GM11168 (cell line): ENCODE data around the gene PMM2.

Experiments
- in situ Hi-C: fragments of 300-500 bp; cut with MboI; formaldehyde crosslinking; loops from one replicate; pipeline ENCODE4 v1.12.0; 2022; ENCODE audit warnings: low sequenced_read_pairs; ENCODE audit not compliant: unreplicated experiment

Gene PMM2

GRCh38 chr16:8848231-8848938, 50.7 kb downstream of the PMM2 start:
- in situ Hi-C loops: no loop called here

GRCh38 chr16:8848939-8849391, 51.3 kb downstream of the PMM2 start:
- in situ Hi-C loops: no loop called here

DNA sequence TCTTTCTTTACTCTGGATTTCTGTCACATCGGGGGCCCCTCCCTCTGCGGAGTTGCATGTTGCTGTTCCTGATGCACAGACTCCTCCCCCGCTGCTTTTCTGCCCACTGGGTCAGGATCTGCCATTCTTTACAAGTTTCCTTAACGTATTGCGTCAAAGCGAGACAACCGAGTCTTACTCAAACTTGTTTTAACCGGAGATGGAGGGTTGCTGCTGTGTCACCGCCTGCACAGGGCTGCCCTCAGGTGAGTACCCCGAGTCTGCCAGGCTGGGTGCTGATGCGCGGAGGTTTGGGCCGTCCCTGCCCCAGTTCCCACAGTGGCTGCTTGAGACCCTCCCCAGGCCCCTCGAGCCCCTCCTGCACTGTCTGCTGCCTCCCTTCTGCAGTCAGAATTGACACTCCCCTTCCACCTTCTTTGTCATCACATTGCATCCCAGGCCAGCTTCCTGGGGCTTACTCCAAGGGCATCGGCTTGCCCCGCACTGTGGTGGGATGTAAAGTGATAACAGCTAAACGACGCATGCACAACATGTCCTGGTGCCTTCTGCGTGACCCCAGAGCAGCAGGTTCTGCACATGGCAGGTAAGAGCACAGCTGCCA, 51.9 kb downstream of the PMM2 start:
- in situ Hi-C loops: no loop called here

DNA sequence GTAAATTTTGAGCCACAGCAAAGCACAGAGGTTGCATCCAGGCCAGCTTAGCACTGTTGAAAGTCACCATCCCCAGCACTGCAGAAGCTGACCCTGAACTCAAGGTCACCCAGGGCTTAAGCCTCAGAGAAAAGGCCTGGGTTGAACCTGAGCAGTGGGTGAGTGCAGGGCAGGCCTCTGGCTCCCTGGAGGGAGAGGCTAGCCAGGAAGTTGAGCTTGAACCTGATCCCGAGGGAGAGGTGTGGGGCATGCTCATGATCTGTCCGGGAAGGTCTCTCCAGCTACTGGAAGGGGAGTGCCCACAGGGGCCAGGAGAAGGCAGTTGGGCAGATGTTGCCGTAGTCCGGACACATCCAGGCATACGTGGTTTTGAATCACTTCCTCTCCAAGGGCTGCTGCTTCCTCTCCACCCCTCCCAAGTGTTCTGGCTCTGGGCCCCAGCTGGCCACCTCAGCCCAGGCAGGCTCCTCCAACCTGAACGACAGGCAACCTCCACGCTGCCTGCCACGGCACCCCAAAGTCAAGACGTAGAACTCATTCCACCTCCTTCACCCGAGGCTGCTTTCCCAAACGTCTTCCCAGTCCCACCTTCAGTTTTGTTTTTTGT, 52.7 kb downstream of the PMM2 start:
- in situ Hi-C loops: no loop called here

- in situ Hi-C loops: no loop called here
Measured at GRCh38 chr16:8851761-8852403, 54.2 kb downstream of the PMM2 start.

- in situ Hi-C loops: no loop called here
Measured at GRCh38 chr16:8852534-8852933, 54.9 kb downstream of the PMM2 start.

- in situ Hi-C loops: no loop called here
Measured at GRCh38 chr16:8853150-8853549, 55.5 kb downstream of the PMM2 start.

- in situ Hi-C loops: no loop called here
Measured at GRCh38 chr16:8853611-8854010, 56.0 kb downstream of the PMM2 start.

GRCh38 chr16:8854298-8854948, 56.8 kb downstream of the PMM2 start:
- in situ Hi-C loops: no loop called here

- in situ Hi-C loops: no loop called here
Measured at GRCh38 chr16:8855051-8855786, 57.6 kb downstream of the PMM2 start.

GRCh38 chr16:8855972-8856371, 58.3 kb downstream of the PMM2 start:
- in situ Hi-C loops: no loop called here

DNA sequence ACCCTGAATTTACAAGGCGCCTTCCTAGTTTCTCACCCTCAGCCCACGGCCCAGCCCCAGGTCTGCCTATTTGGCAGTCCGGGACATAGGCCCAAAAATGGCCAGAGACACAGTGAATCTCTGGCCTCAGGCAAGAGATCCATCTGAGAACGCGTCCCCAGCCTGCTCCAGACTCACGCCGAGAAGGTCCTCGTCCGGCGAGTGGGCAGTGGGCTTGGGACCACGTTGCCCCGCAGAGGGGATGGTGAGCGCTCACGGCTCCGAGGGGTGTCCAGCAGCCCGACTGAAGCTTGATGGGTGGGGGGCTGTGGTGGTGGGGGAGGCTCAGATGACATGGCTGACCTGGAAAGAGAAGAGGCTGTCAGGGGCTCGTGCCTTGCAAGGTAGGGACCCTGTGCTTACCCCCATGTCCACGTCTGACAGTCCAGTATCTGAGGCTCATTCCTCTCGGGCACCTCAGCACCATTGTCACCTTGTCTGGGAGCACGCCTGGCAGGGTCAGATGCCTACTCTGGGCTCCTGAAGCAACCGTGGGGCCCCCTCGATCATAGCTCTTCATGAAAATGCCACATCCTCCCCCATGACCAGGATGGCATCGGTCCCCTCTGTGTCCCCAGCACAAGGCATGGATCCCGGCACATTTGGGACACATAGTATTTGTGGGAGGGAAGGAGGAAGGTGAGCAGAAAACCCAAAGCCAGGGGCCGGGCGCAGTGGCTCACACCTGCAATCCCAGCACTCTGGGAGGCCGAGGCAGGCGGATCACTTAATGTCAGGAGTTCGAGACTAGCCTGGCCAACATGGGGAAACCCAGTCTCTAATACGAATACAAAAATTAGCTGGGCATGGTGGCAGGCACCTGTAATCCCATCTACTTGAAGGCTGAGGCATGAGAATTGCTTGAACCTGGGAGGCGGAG, 61.6 kb downstream of the PMM2 start:
- in situ Hi-C loops: no loop called here

DNA sequence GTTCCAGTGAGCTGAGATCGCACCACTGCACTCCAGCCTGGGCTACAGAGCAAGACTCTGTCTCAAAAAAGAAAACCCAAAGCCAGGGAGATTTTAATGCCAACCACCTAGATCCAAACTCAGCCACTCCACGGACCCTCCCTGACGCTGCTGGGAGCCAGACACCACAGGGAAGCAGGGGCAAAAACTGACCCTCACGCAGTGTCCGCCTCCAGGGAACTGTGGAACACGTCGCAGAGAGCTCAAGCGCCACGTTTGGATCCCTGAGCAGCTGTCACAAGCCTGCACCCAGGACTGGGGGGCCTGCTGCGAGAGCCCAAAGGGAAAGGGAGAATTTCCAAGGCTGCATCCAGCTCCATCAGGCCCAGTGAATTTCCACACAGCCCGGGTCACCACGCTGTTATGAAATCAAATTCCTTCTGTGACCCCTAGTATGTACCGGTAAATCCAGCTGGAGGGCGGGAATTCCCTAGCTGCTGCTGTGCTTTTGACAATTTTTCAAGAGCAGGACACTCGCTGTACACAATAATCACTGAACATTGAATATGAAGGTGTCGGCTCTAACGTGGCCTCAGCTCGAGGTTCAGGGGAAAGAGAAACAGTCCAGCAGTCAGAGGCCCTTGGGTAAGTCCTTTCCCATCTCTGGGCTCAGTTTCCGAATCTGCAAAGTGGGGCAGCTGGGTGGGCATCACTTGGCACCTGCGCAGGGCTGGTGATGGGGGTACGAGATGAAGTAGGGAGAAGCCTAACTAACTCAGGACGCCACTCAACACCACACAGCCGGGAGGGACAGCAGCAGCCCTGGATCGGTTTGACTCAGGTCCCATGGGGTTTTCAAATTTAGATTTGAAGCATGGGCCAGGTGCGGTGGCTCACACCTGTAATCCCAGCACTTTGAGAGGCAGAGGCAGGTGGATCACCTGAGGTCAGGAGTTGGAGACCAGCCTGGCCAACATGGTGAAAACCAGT, 62.6 kb downstream of the PMM2 start:
- in situ Hi-C loops: no loop called here

DNA sequence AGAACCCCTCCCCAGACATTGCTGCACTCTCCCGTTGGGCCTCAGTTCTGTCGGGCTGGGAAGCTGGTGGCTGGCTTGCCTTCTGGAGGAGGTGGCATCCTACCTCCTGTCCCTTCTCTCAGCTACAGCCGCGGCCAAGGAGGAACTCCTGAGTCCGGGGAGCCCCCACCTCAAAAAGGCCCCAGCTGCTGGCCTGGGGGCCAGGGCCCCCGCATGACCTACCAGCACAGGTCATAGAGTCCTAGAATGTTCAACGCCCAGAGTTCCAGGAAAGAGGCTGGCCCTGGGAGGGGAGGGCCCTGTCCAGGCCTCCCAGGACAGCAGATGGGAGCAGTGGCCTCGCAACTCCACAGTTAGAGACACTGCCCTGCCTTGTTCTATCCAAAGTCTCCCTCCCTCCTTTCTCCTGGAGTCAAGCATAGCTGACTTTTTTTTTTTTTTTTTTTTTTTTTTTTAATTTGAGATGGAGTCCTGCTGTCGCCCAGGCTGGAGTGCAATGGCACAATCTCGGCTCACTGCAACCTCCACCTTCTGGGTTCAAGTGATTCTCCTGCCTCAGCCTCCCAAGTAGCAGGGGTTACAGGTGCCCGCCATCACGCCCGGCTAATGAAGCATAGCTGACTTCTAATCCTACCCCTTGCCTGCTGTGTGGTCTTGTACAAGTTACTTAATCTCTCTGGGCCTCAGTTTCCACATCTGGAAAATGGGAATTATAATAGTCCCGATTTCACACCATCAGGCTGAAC, 64.1 kb downstream of the PMM2 start:
- in situ Hi-C loops: no loop called here

DNA sequence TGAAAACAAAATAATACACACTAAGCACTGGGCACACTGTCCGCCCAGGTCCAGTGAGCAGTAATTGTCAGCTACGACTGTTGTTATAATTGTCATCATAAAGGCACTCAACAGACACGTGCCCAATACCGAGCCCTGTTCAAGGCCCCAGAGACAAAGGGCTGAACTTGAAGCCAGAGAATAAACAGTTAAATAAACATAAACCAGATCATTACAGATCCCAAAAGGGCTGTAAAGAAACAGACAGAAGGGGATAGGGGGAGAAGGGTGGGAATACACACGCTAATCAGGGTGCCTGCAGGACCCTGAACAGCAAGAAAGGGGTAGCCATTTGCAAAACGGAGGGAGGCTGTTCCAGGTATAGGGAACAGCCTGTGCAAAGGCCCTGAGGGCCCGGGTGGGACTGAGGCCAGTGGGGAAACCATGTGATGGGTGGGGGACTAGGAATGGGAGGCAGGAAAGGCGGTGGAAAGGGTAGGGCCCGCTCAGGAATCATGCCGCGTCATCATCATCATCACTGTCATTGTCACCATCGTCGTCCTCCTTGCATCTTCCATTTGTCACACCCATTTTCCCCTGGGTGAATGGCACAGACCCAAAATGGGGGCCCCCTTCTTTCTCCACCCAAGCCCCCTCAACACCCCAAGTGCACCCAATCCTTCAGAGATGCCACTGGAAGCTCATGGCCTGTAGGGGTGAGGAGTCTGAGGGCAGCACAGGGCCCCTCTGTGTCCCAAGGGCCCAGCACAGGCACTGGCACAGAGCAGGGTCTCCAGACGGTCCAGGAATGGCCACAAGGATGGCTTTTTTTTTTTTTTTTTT, 64.9 kb downstream of the PMM2 start:
- in situ Hi-C loops: no loop called here
